Measurements from ENCODE around the gene PCDHGA11.
"Not testable (repeated sequence)": the region's sequence is repeated elsewhere in the genome, so short reads cannot be mapped to it uniquely, and the experiment has no call there.

The PCDHGA11 gene

DNA sequence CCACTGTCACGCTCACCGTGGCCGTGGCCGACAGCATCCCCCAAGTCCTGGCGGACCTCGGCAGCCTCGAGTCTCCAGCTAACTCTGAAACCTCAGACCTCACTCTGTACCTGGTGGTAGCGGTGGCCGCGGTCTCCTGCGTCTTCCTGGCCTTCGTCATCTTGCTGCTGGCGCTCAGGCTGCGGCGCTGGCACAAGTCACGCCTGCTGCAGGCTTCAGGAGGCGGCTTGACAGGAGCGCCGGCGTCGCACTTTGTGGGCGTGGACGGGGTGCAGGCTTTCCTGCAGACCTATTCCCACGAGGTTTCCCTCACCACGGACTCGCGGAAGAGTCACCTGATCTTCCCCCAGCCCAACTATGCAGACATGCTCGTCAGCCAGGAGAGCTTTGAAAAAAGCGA, 11.9 kb downstream of the PCDHGA11 start:
- DNase-seq, result not testable (repeated sequence)

DNA sequence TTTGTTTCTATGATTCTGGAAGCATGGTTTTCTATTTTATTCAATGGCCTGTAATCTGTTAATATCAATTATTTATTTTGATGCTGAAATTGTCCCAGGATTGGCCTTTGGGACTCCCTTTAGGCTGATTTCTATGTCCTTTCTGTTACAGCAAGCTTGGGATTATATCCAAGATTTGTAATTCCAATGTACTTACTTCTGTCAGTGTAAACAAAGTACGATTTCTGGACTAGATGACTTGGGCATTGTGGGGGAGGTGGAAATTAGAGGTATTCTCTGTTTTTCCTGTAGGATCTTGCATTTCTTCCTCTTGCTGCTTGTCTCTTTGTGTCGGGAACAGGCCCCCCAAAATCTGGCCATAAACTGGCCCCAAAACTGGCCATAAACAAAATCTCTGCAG, 13.2 kb downstream of the PCDHGA11 start:
- no peak for DNase-seq

DNA sequence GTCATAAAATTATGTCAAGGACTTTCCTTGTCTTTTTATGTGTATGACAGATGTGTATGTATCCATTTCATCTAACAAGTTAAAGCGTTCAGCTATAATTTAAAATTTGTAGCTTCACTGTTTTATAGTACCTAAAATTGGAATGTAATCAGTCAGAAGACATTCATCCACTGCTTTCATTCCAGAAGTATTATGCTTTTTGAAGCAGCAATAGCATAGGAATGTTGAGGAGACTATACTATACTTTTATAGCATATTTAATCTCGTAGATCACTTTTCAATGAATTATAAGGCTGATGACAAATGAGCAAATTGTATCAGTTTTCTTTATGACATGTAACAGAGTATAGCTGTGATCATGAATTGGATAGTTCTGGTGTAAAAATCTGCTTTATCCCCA, 16.4 kb downstream of the PCDHGA11 start:
- no peak for DNase-seq

DNA sequence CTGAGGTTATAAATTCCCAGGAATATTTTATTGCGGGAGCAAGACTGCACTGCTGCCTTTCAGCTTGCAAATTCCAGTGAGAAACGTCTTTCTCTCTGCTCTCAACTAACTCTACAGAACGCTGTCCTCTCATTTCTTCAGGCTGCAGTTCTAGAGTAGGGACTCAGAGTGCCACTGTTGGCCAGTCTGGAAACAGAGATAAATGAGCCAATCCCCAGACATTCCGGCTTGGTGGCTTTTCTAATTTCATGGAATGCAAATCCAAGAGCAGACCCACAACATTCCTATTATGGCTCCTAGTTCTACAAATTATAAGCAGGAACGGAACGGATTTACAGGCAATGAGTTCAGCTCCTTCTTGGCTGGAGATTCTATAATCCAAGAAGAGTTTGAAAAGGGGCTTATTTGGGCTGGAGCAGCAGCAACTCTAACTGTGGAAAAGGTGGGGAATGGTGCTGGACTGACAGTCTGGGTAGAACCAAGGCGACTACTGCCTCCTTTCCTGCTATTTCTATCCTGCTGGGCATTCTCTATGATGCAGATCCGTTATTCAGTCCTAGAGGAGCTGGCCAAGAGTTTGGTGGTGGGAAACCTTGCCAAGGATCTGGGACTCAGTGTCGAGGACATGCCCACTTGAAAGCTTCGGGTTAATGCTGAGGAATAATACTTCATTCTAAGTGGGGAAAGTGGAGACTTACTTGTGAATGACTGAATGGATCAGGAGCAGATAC, 18.7 kb downstream of the PCDHGA11 start:
- DNase-seq, result no peak

DNA sequence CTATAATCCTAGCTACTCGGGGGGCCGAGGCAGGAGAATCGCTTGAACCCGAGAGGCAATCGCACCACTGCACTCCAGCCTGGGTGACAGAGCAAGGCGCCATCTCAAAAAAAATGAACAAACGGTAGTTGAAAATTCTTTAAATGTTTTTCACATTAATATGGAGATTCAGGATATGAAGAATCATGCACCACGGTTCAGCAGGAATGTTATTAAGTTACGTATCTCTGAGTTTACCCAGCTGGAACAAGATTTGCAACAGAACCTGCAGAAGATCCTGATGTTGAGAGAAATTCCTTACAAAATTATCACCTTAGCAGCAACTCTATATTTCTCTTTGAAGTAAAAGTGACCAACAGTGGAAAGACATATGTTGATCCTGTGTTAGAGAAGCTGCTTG, 19.5 kb downstream of the PCDHGA11 start:
- no peak for DNase-seq

DNA sequence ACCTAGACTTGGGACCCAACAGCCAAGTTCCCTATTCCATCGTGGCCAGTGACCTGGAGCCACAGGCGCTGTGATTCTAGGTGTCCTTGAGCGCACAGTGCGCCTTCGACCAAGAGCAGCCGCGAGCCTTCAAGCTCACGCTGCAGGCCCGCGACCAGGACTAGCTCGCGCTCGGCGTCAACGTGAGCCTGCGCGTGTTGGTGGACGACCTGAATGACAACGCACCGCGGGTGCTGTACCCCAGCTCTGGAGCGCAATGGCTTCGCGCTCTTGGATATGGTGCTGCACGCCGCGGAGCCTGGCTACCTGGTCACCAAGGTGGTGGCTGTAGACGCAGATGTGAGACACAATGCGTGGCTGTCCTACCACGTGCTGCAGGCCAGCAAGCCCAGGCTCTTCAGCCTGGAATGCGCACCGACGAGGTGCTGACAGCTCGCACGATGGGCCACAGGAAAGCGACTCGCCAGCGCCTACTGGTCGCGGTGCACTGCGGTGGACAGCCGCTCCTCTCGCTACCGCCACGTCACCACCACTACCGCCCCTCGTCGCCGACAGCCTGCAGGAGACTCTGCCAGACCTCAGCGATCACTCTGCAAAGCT, 20.8 kb downstream of the PCDHGA11 start:
- no peak for DNase-seq

DNA sequence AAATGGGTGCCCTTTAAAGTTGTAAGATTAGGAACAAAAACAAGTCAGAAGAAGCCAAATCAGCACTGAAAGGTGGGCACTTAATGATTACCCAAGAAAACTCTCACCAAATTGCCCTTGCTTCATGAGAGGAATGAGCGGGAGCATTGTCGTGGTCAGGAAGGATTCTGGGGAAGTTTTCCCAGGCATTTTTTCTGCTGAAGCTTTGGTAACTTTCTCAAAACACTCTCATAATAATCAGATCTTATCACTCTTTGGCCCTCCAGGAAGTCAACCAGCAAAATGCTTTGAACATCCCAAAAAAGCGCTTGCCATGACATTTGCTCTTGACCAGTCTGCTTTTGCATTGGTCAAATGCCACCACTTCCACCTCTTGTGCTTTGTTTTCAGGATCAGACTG, 44.5 kb downstream of the PCDHGA11 start:
- no peak for DNase-seq
